ENCODE measurements around the gene LDAH.

DNA sequence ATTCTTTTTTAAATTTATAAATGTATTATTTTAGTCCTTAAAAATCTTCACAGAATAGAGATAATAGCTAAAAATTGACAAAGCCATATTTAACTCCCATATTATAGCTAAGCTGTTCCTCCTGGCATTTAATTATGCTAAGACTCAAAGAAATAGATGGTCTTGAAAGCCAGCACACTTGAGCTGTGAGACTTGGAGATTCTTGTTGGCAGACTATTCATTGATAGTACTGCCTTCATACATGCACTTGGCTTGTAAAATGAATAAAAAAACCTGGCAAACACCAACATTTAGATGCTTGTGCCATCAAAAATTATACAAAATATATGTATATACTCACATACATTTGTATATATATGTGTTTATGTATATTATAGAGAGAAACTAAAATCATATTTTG is 9.7 kb upstream of the LDAH start:
- TF ChIP-seq, protein P1, sequence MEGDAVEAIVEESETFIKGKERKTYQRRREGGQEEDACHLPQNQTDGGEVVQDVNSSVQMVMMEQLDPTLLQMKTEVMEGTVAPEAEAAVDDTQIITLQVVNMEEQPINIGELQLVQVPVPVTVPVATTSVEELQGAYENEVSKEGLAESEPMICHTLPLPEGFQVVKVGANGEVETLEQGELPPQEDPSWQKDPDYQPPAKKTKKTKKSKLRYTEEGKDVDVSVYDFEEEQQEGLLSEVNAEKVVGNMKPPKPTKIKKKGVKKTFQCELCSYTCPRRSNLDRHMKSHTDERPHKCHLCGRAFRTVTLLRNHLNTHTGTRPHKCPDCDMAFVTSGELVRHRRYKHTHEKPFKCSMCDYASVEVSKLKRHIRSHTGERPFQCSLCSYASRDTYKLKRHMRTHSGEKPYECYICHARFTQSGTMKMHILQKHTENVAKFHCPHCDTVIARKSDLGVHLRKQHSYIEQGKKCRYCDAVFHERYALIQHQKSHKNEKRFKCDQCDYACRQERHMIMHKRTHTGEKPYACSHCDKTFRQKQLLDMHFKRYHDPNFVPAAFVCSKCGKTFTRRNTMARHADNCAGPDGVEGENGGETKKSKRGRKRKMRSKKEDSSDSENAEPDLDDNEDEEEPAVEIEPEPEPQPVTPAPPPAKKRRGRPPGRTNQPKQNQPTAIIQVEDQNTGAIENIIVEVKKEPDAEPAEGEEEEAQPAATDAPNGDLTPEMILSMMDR (IDR thresholded peaks at IDR 0.05; ENCODE audit: low read length), result no peak
- TF ChIP-seq EZH2 (optimal IDR thresholded peaks at IDR 0.05; ENCODE audit: low read depth, low read length) (no peak), EZH2phosphoT487 (IDR thresholded peaks at IDR 0.05; ENCODE audit: low read length) (no peak)
